Measurements from ENCODE around the gene BLOC1S4.

DNA sequence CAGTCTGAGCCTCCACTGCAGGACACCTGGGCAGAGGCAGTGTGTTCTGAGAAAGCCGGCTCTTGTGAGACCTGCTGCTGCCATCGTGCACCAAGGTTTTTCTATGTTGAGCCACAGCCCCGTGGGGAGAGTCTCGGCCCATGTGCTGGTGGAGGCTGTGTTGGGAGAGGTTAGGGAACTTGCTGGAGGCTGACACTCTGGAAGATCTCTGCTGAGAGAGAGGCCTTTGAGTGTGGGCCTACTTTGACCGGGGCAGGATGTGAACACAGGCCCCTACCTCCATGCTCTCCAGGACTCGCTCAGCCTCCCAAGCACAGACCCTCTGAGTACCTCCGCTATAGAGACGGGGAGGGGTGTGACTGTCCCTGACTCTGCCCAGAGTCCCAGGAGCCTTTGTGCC lies 23.6 kb upstream of the BLOC1S4 start:
- TF ChIP-seq, protein P1, sequence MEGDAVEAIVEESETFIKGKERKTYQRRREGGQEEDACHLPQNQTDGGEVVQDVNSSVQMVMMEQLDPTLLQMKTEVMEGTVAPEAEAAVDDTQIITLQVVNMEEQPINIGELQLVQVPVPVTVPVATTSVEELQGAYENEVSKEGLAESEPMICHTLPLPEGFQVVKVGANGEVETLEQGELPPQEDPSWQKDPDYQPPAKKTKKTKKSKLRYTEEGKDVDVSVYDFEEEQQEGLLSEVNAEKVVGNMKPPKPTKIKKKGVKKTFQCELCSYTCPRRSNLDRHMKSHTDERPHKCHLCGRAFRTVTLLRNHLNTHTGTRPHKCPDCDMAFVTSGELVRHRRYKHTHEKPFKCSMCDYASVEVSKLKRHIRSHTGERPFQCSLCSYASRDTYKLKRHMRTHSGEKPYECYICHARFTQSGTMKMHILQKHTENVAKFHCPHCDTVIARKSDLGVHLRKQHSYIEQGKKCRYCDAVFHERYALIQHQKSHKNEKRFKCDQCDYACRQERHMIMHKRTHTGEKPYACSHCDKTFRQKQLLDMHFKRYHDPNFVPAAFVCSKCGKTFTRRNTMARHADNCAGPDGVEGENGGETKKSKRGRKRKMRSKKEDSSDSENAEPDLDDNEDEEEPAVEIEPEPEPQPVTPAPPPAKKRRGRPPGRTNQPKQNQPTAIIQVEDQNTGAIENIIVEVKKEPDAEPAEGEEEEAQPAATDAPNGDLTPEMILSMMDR (IDR thresholded peaks at IDR 0.05; ENCODE audit: low read length) = no peak
- no peak for TF ChIP-seq EZH2 (IDR thresholded peaks at IDR 0.05; ENCODE audit: borderline replicate concordance, low read length)

Measured in OCI-LY1 (cell line).